MM.1S (cell line): ENCODE data around the gene KBTBD13.

ENCODE experiments used
- DNase-seq: peaks from one replicate; pipeline ENCODE4 v3.0.0-alpha.2; 2015
- H2AFZ ChIP-seq: fragments of 300-600 bp; sonication (generic); 2 replicates; pipeline ENCODE4 v1.6.0; 2016; ENCODE audit warnings: antibody characterized with exemption, low read length
- H3F3A ChIP-seq: fragments of 300-600 bp; sonication (generic); 2 replicates; pipeline ENCODE4 v1.6.1; 2016; ENCODE audit warnings: mild to moderate bottlenecking, antibody characterized with exemption, low read length, moderate library complexity, mixed read lengths; ENCODE audit not compliant: insufficient read depth
- H3K27ac ChIP-seq: fragments of 300-600 bp; sonication (generic); 2 replicates; pipeline ENCODE4 v1.5.1; 2016; ENCODE audit warnings: mild to moderate bottlenecking, low read length
- H3K27me3 ChIP-seq: fragments of 300-600 bp; sonication (generic); replicated peaks from 2 replicates; pipeline ENCODE4 v1.6.0; 2016; ENCODE audit warnings: low read length; ENCODE audit not compliant: insufficient read depth
- H3K36me3 ChIP-seq: fragments of 300-600 bp; sonication (generic); replicated peaks from 2 replicates; pipeline ENCODE4 v1.6.1; 2016; ENCODE audit warnings: mild to moderate bottlenecking, low read length, mixed read lengths; ENCODE audit not compliant: insufficient read depth
- H3K4me1 ChIP-seq: fragments of 300-600 bp; sonication (generic); 2 replicates; pipeline ENCODE4 v1.6.1; 2016; ENCODE audit warnings: low read length, mixed read lengths
- H3K4me2 ChIP-seq: fragments of 300-600 bp; sonication (generic); 2 replicates; pipeline ENCODE4 v1.6.0; 2016; ENCODE audit warnings: low read depth, low read length
- H3K4me3 ChIP-seq: fragments of 300-600 bp; sonication (generic); 2 replicates; pipeline ENCODE4 v1.5.1; 2016; ENCODE audit warnings: low read length, mixed read lengths
- H3K79me2 ChIP-seq: fragments of 300-600 bp; sonication (generic); 2 replicates; pipeline ENCODE4 v1.6.1; 2016; ENCODE audit warnings: mixed run types, low read length, mixed read lengths
- H3K9ac ChIP-seq: fragments of 300-600 bp; sonication (generic); 2 replicates; pipeline ENCODE4 v1.6.1; 2016; ENCODE audit warnings: low read length, mixed read lengths
- H3K9me2 ChIP-seq: fragments of 300-600 bp; sonication (generic); replicated peaks from 2 replicates; pipeline ENCODE4 v1.6.1; 2016; ENCODE audit warnings: mild to moderate bottlenecking, low read length, mixed read lengths; ENCODE audit not compliant: insufficient read depth
- H3K9me3 ChIP-seq: fragments of 300-600 bp; sonication (generic); replicated peaks from 2 replicates; pipeline ENCODE4 v1.6.1; 2016; ENCODE audit warnings: mild to moderate bottlenecking, low read length, mixed read lengths; ENCODE audit not compliant: insufficient read depth
- H4K20me1 ChIP-seq: fragments of 300-600 bp; sonication (generic); 2 replicates; pipeline ENCODE4 v1.6.1; 2016; ENCODE audit warnings: mild to moderate bottlenecking, low read length, moderate library complexity, mixed read lengths; ENCODE audit not compliant: insufficient read depth
- EZH2 ChIP-seq: fragments of 300-600 bp; sonication (generic); optimal IDR thresholded peaks from 2 replicates; pipeline ENCODE3; 2017; ENCODE audit warnings: low read depth, mild to moderate bottlenecking, antibody characterized with exemption, low read length, mixed read lengths
- EZH2phosphoT487 ChIP-seq: fragments of 300-600 bp; sonication (generic); IDR thresholded peaks from 2 replicates; pipeline ENCODE4 v1.6.1; 2018; ENCODE audit warnings: antibody characterized with exemption, low read length
- TF ChIP-seq, protein P1 (sequence below): fragments of 300-600 bp; sonication (generic); IDR thresholded peaks from 2 replicates; pipeline ENCODE4 v1.5.1; 2016; ENCODE audit warnings: antibody characterized with exemption, low read length, mixed read lengths

Gene KBTBD13

DNA sequence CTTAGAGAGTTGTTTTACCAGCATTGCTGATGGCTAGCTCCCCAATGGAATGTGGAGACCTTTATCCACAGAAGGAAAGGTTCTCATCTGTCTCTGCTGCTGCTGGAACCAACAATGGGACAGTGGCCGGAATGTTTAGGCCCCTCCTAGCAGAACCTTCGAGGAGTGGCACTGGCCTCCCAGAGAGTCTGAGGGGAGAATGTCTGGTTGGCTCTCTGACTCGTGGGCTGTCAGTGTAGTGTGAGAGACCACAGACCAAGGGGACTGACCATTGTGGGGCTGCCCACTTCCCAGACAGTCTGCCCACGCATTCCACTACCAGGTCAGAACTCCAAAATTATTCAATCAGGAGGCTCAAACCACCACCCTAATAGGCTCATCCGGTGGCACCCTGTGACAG is 13.8 kb upstream of the KBTBD13 start:
- H3K9ac ChIP-seq: no peak overlapping the region
- H2AFZ ChIP-seq: no peak overlapping the region
- no peaks in the 10 kb centered on the region for H3K4me1 ChIP-seq
- H3K4me2 ChIP-seq: no peak overlapping the region
- no peak for DNase-seq
- no peaks in the 10 kb centered on the region for H4K20me1 ChIP-seq
- no peaks in the 10 kb centered on the region for H3K36me3 ChIP-seq
- peaks cover 20% of the 10 kb centered on the region for H3K27me3 ChIP-seq
- TF ChIP-seq EZH2phosphoT487: no peak
- TF ChIP-seq, protein P1, sequence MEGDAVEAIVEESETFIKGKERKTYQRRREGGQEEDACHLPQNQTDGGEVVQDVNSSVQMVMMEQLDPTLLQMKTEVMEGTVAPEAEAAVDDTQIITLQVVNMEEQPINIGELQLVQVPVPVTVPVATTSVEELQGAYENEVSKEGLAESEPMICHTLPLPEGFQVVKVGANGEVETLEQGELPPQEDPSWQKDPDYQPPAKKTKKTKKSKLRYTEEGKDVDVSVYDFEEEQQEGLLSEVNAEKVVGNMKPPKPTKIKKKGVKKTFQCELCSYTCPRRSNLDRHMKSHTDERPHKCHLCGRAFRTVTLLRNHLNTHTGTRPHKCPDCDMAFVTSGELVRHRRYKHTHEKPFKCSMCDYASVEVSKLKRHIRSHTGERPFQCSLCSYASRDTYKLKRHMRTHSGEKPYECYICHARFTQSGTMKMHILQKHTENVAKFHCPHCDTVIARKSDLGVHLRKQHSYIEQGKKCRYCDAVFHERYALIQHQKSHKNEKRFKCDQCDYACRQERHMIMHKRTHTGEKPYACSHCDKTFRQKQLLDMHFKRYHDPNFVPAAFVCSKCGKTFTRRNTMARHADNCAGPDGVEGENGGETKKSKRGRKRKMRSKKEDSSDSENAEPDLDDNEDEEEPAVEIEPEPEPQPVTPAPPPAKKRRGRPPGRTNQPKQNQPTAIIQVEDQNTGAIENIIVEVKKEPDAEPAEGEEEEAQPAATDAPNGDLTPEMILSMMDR: no peak
- TF ChIP-seq EZH2: no peak
- no peak overlapping the region for H3K4me3 ChIP-seq
- H3K79me2 ChIP-seq: no peaks in the 10 kb centered on the region
- H3K9me2 ChIP-seq: no peaks in the 10 kb centered on the region
- no peaks in the 10 kb centered on the region for H3K9me3 ChIP-seq
- no peaks in the 10 kb centered on the region for H3F3A ChIP-seq
- H3K27ac ChIP-seq: no peak overlapping the region

DNA sequence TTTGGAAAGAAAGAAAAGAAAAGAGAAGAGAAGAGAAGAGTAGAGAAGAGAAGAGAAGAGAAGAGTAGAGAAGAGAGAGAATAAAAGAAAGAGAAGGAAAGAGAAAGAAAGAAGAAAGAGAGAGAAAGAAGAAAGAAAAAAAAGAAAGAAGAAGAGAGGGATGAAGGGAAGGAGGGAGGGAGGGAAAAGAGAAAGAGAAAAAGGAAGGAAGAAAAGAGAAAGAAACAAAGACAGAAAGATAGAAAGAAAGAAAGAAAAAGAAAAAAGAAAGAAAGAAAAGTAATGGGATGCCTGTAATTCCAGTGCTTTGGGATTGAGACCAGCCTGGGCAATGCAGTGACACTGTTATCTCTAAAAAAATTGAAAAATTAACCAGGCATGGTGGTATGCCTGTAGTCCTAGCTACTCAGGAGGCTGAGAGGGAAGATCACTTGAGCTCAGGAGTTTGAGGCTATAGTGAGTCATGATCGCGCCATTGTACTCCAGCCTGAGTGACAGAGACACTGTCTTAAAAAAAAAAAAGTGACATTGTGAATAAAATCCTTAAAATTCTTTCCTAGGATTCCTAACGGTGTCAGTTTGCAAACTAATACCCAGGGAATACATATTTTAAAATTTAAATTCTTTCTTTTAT is 10.4 kb upstream of the KBTBD13 start:
- H3K36me3 ChIP-seq: no peaks in the 10 kb centered on the region
- H3K27me3 ChIP-seq: peaks cover 20% of the 10 kb centered on the region
- no peak overlapping the region for H3K27ac ChIP-seq
- no peaks in the 10 kb centered on the region for H3K9me2 ChIP-seq
- no peak for TF ChIP-seq EZH2
- no peak for TF ChIP-seq EZH2phosphoT487
- TF ChIP-seq, protein P1: no peak
- no peak overlapping the region for H3K9ac ChIP-seq
- no peak overlapping the region for H2AFZ ChIP-seq
- no peak overlapping the region for H3K4me3 ChIP-seq
- H3K79me2 ChIP-seq: no peaks in the 10 kb centered on the region
- no peaks in the 10 kb centered on the region for H3F3A ChIP-seq
- no peaks in the 10 kb centered on the region for H3K4me1 ChIP-seq
- no peak for DNase-seq
- H4K20me1 ChIP-seq: no peaks in the 10 kb centered on the region
- H3K4me2 ChIP-seq: no peak overlapping the region
- H3K9me3 ChIP-seq: no peaks in the 10 kb centered on the region

DNA sequence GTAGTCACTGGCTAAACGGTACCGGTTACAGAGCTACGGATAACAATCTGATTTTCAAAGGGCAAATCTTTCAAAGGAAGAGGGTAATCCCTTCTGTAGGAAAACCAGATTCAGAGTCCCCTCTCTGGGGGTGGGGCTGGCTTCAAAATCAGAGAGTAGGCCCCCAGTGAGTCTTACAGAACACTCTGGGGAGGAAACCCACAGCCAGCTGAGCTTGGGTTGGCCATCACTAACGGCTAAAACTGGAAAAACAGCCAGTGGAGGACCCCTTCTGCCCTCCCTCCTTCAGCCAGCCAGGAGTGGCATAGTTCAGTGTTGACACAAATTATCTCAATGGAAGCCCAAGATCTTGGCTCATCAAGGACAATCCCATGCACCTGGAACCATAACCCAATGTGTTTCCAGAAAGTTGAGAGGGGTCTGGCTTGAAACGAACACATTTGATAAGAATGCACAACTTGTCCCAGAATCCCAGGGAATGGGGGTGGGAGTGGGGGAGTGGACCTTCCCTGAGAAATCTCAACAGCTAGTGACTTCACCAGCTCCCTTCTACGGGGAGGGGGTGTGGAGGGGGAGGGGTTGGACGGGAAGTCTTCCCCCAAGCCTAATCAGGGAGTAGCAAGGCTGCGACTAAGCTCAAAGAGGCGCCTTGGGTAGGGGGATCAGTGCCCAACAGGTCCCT is 9.8 kb upstream of the KBTBD13 start:
- Histone ChIP-seq H3K36me3 (no peaks in the 10 kb centered on the region), H3K9me2 (no peaks in the 10 kb centered on the region), H3K27me3 (peaks cover 20% of the 10 kb centered on the region), H2AFZ (no peak overlapping the region), H3K4me2 (no peak overlapping the region), H3K4me3 (no peak overlapping the region), H4K20me1 (no peaks in the 10 kb centered on the region), H3F3A (no peaks in the 10 kb centered on the region), H3K4me1 (no peaks in the 10 kb centered on the region), H3K9me3 (no peaks in the 10 kb centered on the region), H3K27ac (no peak overlapping the region), H3K79me2 (no peaks in the 10 kb centered on the region), H3K9ac (no peak overlapping the region)
- no peak for TF ChIP-seq EZH2
- TF ChIP-seq, protein P1: no peak
- TF ChIP-seq EZH2phosphoT487: no peak
- no peak for DNase-seq
